Measurements from ENCODE around the gene FBXO17. TPM values are rescaled to one million over a fixed set of nuclear protein-coding genes. Genes with fewer than 3 reads are reported as not detected.

FBXO17 gene
- total RNA-seq, 4 donors from 2014 or later = 12.6 to 88.7 (median 53.1) TPM

DNA sequence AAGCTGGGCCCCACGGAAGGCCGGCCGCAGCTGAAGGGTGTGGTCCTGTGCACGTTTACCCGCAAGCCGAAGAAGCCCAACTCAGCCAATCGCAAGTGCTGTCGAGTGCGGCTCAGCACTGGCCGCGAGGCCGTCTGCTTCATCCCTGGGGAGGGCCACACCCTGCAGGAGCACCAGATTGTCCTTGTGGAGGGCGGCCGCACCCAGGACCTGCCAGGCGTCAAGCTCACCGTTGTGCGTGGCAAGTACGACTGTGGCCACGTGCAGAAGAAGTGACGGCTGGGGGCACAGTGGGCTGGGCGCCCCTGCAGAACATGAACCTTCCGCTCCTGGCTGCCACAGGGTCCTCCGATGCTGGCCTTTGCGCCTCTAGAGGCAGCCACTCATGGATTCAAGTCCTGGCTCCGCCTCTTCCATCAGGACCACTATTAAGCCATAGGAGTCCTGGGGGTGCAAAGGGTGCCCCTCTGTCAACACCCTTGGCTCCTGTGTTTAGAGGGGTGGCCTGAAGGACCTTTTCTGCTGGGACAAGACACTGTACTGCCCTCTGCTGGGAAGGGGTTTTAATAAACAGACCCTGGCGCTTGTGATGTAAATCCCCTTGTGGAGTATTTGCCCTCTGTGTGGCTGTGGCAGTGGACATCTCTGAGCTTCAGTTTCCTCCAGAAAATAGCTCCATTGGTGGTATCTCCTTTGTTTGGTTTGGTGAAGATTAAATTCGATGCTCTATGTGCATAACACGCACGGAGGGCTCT is 42.9 kb downstream of the FBXO17 start:
- TF ChIP-seq, protein P1, sequence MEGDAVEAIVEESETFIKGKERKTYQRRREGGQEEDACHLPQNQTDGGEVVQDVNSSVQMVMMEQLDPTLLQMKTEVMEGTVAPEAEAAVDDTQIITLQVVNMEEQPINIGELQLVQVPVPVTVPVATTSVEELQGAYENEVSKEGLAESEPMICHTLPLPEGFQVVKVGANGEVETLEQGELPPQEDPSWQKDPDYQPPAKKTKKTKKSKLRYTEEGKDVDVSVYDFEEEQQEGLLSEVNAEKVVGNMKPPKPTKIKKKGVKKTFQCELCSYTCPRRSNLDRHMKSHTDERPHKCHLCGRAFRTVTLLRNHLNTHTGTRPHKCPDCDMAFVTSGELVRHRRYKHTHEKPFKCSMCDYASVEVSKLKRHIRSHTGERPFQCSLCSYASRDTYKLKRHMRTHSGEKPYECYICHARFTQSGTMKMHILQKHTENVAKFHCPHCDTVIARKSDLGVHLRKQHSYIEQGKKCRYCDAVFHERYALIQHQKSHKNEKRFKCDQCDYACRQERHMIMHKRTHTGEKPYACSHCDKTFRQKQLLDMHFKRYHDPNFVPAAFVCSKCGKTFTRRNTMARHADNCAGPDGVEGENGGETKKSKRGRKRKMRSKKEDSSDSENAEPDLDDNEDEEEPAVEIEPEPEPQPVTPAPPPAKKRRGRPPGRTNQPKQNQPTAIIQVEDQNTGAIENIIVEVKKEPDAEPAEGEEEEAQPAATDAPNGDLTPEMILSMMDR (IDR thresholded peaks at IDR 0.05; ENCODE audit: low read depth) = no peak

DNA sequence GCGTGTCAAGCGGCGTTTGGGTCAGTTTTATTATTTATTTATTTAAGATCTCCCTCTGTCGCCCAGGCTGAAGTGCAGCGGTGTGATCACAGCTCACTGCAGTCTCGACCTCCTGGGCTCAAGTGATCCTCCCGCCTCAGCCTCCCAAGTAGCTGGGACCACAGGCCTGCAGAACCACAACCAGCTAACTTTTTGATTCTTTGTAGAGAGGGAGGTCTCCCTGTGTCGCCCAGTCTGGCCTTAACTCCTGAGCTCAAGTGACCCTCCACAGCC is 44.1 kb downstream of the FBXO17 start:
- TF ChIP-seq, protein P1 (IDR thresholded peaks at IDR 0.05; ENCODE audit: low read depth) = no peak

DNA sequence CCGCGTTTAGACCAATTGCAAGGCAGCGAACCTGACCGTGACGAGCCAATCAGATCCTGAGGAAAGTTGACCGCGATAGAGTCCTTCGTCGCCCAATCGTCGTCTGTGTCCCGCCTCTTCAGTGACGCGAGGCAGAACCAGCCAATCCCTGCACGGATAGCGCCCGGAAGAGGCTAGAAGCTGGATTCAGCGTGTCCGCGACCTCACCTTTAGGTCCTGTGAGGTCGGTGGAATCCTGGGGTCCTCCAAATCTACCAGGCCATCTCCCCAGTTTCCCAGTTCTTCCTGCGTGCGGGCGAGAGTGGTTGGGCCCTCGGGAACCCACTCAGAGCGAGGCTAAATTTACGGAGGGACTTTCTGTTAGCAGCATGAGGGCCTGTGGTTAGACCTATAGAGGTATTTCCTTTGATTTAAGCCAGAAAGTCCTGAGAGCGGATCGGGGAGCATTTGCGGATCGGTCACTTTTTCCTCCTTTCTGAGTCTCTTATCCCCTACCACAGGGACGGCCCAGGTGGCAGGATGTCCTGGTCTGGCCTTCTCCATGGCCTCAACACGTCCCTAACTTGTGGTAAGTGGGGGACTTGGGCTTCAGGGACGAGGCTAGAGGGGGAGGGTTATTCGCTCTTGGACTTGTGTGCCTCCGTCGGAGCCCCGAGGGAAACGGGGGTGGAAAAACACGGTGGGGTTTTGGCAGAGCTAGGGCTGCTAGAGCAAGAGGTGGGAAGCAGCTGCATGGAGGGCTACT is 44.6 kb downstream of the FBXO17 start, which contains the start of gene MRPS12:
TSS of gene MRPS12 (plus strand) at position 169 of the 745 bp plus-strand sequence. CDS start at position 520, 351 bp downstream.
- TF ChIP-seq, protein P1 (IDR thresholded peaks at IDR 0.05; ENCODE audit: low read depth) = no peak

DNA sequence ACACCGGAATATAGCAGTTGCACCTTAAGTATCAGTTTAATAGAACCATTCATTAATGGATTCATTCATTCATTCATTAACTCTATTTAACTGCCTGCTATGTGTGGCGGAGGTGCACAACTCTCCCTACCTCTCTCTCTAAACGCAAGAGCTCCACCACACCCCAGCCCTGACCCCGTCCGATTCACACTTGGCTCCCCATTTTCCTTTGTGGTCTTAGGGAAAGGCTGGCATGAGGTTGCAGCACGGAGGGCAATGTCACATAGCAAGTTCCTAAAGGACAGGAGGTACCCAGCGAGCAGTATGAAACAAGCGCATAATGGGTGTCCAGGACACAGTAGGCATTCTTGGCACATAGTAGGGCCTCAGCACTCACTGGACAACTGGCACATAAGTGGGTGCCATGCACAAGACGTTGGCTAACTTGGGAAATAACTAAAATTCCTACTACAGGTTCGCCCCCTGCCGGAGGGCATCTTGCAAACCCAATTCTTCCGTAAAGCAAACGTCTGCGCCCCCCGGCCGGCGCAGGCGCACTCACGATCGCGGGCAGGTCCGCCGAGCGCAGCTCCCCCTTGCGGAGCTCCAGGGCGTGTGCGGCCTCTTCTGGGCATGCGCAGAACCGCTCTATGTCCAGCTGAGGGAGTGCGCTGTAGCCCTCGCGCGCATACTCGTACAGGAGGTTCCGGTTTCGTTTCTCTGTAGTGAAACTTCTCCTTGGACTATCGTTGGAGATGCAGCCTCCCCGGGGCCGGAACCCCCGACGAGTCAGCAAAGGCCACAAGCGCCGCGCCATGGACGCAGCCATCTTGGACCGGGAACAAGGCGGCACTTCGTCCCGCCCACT is 45.4 kb downstream of the FBXO17 start, which contains the start of gene SARS2:
TSS of gene SARS2 (minus strand) at position 835 of the 847 bp plus-strand sequence. CDS start at position 808, 27 bp downstream.
- TF ChIP-seq, protein P1 (IDR thresholded peaks at IDR 0.05; ENCODE audit: low read depth) = no peak

DNA sequence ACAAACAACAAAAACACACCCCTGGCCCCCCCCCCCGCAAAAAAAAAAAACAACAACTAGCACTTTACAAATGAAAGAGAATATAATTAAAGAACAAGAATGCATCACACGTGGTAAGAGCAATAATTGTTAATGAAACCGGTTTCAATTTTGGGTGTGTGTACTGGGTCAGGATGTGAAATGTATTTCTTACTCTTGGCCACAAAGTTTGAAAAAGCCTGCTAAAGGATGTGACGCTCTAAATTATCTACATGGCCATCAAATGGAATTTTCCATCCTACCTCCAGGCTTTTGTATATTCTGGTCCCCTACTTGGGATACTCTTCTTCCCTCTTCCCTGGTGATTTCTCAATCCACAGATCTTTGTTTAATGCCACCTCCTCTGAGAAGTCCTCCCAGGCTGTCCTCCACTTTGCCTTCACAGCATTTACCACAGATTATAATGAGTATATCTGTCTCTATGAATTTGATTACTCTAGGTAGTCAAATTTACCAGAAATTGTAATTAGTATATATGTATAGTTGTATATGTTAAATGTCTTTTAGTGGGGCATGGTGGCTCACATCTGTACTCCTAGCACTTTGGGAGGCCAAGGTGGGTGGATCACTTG is 47.0 kb downstream of the FBXO17 start:
- TF ChIP-seq, protein P1 (IDR thresholded peaks at IDR 0.05; ENCODE audit: low read depth) = no peak

DNA sequence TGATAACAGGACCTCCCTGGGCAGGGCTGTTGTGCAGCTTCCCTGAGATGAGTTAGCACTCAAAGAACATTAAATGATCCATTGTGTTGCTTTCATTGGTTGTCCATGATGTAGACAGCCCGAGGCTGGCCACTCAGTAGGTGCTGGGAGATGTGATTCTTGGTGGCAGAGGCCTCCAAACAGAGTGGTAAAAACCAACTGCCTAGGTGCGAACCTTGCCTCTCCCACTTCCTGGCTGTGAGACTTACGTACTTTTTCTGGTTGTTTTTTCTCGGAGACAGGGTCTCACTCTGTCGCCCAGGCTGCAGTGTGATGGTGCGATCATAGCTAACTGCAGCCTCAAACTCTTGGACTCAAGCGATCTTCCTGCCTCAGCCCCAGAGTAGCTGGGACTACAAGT is 51.2 kb downstream of the FBXO17 start:
- TF ChIP-seq, protein P1 (IDR thresholded peaks at IDR 0.05; ENCODE audit: low read depth) = no peak
